ENCODE results near the gene TIMD4.

The TIMD4 gene

DNA sequence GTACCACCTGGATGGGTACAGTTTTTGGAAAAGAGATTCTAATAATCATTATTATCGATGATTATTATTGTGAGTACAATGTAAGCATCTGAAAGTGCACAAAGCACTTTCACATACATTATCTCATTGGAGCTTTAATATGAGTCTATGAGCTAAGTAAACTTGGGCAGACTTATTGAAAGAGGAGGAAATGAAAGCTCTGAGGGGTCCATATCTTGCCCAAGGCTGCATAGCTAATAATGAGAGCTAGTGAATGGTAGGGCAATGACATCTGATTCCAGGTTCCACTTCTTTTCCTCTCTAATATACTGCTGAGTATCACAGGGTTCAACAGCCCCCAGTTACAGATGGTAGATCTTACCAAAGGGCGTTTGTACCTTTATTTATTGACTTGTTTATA lies 26.1 kb downstream of the TIMD4 start:
- Histone ChIP-seq H3K4me1 (ENCODE audit: insufficient read depth, low read length, severe bottlenecking) (no peaks in the 10 kb centered on the region), H3K27me3 (ENCODE audit: insufficient read depth, low read length) (no peaks in the 10 kb centered on the region), H4K20me1 (ENCODE audit: insufficient read depth, low read length) (no peaks in the 10 kb centered on the region), H3K9ac (ENCODE audit: low read length) (no peak overlapping the region), H3K27ac (ENCODE audit: low read depth, low read length, poor library complexity, severe bottlenecking) (no peak overlapping the region), H3F3A (ENCODE audit: insufficient read depth, low read length) (no peaks in the 10 kb centered on the region), H3K79me2 (ENCODE audit: insufficient read depth, low read length) (no peaks in the 10 kb centered on the region), H3K9me2 (ENCODE audit: low read depth, low read length) (no peaks in the 10 kb centered on the region), H3K4me2 (ENCODE audit: low read length) (no peak overlapping the region), H3K9me3 (ENCODE audit: low read length) (no peaks in the 10 kb centered on the region), H3K36me3 (ENCODE audit: insufficient read depth, low read length) (no peaks in the 10 kb centered on the region), H2AFZ (ENCODE audit: low read length) (no peak overlapping the region), H3K4me3 (ENCODE audit: low read depth, low read length, poor library complexity, severe bottlenecking) (no peak overlapping the region)
- no peak for TF ChIP-seq EZH2 (IDR thresholded peaks at IDR 0.05; ENCODE audit: borderline replicate concordance, low read length)
- TF ChIP-seq, protein P1, sequence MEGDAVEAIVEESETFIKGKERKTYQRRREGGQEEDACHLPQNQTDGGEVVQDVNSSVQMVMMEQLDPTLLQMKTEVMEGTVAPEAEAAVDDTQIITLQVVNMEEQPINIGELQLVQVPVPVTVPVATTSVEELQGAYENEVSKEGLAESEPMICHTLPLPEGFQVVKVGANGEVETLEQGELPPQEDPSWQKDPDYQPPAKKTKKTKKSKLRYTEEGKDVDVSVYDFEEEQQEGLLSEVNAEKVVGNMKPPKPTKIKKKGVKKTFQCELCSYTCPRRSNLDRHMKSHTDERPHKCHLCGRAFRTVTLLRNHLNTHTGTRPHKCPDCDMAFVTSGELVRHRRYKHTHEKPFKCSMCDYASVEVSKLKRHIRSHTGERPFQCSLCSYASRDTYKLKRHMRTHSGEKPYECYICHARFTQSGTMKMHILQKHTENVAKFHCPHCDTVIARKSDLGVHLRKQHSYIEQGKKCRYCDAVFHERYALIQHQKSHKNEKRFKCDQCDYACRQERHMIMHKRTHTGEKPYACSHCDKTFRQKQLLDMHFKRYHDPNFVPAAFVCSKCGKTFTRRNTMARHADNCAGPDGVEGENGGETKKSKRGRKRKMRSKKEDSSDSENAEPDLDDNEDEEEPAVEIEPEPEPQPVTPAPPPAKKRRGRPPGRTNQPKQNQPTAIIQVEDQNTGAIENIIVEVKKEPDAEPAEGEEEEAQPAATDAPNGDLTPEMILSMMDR (IDR thresholded peaks at IDR 0.05; ENCODE audit: low read length) = no peak

- no peak overlapping the region for H3K4me2 ChIP-seq (ENCODE audit: low read length)
- H3K9ac ChIP-seq (ENCODE audit: low read length) = no peak overlapping the region
- TF ChIP-seq, protein P1 (IDR thresholded peaks at IDR 0.05; ENCODE audit: low read length) = peak; percentile 62
- no peak for TF ChIP-seq EZH2 (IDR thresholded peaks at IDR 0.05; ENCODE audit: borderline replicate concordance, low read length)
- no peaks in the 10 kb centered on the region for H4K20me1 ChIP-seq (ENCODE audit: insufficient read depth, low read length)
- H3K36me3 ChIP-seq (ENCODE audit: insufficient read depth, low read length) = no peaks in the 10 kb centered on the region
- H3K27ac ChIP-seq (ENCODE audit: low read depth, low read length, poor library complexity, severe bottlenecking) = no peak overlapping the region
- H3F3A ChIP-seq (ENCODE audit: insufficient read depth, low read length) = no peaks in the 10 kb centered on the region
- no peak overlapping the region for H2AFZ ChIP-seq (ENCODE audit: low read length)
- no peaks in the 10 kb centered on the region for H3K27me3 ChIP-seq (ENCODE audit: insufficient read depth, low read length)
- no peaks in the 10 kb centered on the region for H3K4me1 ChIP-seq (ENCODE audit: insufficient read depth, low read length, severe bottlenecking)
- no peak overlapping the region for H3K4me3 ChIP-seq (ENCODE audit: low read depth, low read length, poor library complexity, severe bottlenecking)
- H3K9me3 ChIP-seq (ENCODE audit: low read length) = no peaks in the 10 kb centered on the region
- no peaks in the 10 kb centered on the region for H3K79me2 ChIP-seq (ENCODE audit: insufficient read depth, low read length)
- H3K9me2 ChIP-seq (ENCODE audit: low read depth, low read length) = no peaks in the 10 kb centered on the region
These were observed 28.4 kb downstream of the TIMD4 start for GRCh38 chr5:156934450-156935211.

- no peak overlapping the region for H3K9ac ChIP-seq (ENCODE audit: low read length)
- no peak overlapping the region for H3K27ac ChIP-seq (ENCODE audit: low read depth, low read length, poor library complexity, severe bottlenecking)
- H2AFZ ChIP-seq (ENCODE audit: low read length) = no peak overlapping the region
- H3K4me2 ChIP-seq (ENCODE audit: low read length) = no peak overlapping the region
- no peak overlapping the region for H3K4me3 ChIP-seq (ENCODE audit: low read depth, low read length, poor library complexity, severe bottlenecking)
- H3K9me2 ChIP-seq (ENCODE audit: low read depth, low read length) = no peaks in the 10 kb centered on the region
- no peaks in the 10 kb centered on the region for H3F3A ChIP-seq (ENCODE audit: insufficient read depth, low read length)
- H3K79me2 ChIP-seq (ENCODE audit: insufficient read depth, low read length) = no peaks in the 10 kb centered on the region
- no peaks in the 10 kb centered on the region for H3K27me3 ChIP-seq (ENCODE audit: insufficient read depth, low read length)
- no peaks in the 10 kb centered on the region for H3K4me1 ChIP-seq (ENCODE audit: insufficient read depth, low read length, severe bottlenecking)
- H3K36me3 ChIP-seq (ENCODE audit: insufficient read depth, low read length) = no peaks in the 10 kb centered on the region
- no peaks in the 10 kb centered on the region for H4K20me1 ChIP-seq (ENCODE audit: insufficient read depth, low read length)
- TF ChIP-seq EZH2 (IDR thresholded peaks at IDR 0.05; ENCODE audit: borderline replicate concordance, low read length) = no peak
- TF ChIP-seq, protein P1 (IDR thresholded peaks at IDR 0.05; ENCODE audit: low read length) = no peak
- H3K9me3 ChIP-seq (ENCODE audit: low read length) = no peaks in the 10 kb centered on the region
These were observed 33.6 kb downstream of the TIMD4 start for GRCh38 chr5:156929366-156929948.

Measured in OCI-LY1 (cell line).